Left forelimb (tissue), 1 donor: ENCODE data around the gene GDF2.
A peak's percentile ranks its signal among the peaks of the same experiment; 100 is the strongest.

Source experiments
- DNase-seq: peaks from one replicate; pipeline ENCODE4 v3.0.0-alpha.2; 2018; ENCODE audit warnings: low spot score

The GDF2 gene

DNA sequence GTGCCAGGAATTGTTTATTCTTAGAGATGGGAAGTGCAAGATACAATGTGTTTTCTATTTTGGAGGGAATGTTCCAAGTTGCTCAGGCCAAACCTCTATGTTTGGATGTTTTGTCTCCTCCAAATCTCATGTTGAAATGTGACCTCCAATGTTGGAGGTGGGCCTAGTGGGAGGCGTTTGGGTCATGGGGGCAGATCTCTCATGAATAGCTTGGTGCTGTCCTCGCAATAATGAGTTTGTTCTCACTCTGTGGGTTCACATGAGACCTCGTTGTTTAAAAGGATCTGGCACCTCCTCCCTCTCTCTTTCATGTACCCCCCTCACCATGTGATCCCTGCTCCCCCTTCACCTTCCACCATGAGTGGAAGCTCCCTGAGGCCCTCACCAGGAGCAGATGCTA is 30.6 kb upstream of the GDF2 start:
- DNase-seq: peak; percentile 23

DNA sequence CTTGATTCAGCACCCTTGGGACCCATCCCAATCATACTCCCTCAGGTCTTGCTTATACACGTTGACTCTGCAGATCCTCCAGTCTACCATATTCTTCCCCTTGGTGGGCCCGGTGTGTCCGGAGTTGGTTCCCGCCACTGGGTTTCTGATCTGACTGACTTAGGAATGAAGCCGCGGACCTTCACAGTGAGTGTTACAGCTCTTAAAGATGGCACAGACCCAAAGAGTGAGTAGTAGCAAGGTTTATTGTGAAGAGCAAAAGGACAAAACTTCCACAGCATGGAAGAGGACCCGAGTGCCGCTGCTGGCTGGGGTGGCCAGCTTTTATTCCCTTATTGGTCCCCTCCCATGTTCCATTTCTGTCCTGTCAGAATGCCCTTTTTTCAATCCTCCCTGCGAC is 28.2 kb upstream of the GDF2 start:
- DNase-seq: peak; percentile 36

DNA sequence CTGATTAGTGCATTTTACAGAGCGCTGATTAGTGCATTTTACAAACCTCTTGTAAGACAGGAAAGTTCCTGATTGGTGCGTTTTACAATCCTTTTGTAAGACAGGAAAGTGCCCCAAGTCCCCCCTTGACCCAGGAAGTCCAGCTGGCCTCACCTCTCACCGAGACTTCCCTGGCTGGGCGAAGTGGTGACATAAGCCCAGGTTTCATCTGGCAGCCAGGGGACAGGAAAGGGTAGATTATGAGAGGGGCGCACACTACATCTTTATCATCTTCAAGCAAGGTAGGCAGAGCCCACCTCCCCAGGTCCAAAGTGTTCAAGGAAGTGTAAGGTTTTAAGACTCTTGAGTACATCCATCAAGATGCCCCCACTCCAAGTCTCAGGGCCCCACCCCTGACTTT is 27.8 kb upstream of the GDF2 start:
- DNase-seq: peak; percentile 12

DNA sequence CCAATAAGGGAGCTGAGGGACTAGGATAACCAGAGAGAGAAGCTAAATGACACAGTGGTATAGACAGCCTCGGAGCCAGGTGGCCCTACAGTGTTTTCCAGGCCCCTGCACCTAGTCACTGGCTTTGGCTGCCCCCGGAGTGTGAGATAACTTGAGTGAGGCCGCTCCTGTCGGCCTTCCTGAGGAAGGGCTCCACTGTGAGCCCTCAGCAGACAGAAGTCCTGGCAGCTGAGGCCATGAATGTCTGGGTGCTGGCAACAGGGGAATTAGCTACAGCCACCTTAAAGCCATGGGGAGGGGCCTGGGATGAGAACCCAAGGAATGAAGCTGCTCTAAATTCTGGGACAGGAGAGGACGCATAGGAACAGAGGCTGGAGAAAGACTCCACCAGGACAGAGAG is 26.8 kb upstream of the GDF2 start:
- peak; percentile 26 for DNase-seq

DNA sequence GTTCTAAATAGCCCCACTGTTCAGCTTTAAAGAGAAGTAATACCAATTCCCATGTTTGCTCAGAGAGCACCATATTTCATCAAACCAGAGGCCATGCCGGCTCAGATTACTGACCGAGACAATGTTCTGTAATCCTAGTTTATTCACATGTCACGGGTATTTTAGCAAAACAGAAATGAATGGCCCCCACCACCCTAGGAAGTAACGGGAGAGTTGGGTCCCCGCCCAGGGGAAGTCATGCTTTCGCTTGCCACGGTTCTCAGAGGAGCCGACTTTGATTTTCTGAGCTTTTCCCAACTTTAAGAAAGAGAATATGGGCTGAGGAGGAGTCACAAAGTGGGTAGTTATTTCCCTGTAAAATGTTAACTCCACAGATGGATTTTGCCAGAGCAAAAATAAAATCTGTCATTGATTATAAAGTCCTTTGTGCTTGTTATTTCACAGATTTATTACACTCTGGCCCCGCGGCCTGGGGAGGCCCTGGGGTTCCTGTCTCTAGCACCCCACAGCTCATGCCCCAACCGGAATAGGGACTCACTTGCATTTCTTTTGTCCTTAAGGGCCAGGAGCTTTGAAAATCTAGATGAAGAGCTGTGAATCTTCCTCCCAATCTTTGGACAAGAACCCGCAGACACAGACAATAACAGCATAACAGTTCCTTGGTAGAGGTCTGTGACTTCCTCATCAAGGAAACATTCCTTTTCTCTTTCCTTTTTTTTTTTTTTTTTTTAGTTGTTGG is 25.9 kb upstream of the GDF2 start:
- DNase-seq: peak; percentile 49

DNA sequence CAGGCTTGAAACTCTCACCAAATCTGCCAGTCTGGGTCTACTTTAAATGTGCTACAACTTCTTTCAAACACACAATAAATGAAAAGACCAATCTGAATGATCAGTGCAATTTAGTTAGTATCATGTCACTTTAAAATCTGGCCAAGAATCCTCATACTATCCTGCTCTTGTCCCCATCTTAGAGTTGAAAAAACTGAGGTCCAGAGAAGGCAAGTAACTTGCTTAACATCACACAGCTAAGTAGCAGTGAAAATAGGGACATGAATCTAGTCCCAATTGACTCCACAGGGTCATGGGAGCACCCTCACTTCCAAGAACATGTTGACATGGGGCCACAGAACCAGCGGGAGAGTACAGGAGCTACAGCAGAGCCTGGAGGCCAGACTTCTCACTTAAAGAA is 25.3 kb upstream of the GDF2 start:
- DNase-seq: no peak

DNA sequence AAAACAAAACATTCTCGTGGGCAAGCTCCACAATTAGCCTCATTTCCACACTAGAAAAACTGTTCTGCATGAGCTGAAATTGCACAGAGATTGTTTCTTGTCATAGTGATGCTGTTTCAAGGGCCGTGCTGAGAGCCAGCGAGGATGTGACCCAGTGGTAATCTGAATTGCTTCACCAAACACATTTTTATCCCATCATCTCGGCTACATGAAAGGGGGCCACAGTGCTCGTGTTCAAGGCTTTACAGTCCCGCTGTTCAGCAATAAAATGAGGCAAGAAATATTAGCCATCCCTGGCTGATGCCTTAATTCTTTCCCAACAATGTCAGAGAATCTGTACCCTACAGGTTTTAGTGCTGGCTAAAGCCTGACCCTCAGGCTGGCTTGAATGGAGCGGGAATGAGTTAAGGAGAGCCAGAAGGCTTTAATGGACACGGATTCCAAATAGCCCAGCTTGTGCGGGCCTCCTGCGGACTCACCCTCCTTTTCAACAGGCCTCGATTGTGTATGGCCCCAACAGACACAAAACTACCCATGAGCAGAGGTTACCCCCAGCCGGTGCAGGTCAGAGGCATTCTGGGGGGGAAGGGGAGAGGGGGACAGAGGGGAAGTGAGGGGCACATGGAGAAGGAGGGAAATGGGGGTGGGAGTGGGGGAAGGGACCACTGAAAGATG is 24.3 kb upstream of the GDF2 start:
- no peak for DNase-seq

DNA sequence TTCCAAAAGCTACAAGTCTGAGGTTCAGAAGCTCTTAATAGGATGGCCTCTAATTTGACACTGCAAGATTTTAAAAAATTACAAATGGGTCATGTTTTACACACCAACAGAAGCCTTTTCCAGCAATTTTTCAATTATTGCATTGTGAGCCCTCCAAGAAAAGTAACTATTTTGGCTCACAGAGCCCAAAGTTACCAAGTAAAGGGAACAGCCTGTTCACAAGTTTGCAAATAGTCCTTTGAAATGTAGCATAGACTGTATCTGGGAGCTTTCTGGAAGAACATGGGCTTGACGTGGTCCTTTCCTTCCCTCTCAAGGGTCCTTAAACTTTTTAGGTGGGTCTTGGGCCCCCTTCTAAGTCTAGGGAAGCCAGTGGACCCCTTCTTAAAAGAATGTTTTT is 23.5 kb upstream of the GDF2 start:
- no peak for DNase-seq

DNA sequence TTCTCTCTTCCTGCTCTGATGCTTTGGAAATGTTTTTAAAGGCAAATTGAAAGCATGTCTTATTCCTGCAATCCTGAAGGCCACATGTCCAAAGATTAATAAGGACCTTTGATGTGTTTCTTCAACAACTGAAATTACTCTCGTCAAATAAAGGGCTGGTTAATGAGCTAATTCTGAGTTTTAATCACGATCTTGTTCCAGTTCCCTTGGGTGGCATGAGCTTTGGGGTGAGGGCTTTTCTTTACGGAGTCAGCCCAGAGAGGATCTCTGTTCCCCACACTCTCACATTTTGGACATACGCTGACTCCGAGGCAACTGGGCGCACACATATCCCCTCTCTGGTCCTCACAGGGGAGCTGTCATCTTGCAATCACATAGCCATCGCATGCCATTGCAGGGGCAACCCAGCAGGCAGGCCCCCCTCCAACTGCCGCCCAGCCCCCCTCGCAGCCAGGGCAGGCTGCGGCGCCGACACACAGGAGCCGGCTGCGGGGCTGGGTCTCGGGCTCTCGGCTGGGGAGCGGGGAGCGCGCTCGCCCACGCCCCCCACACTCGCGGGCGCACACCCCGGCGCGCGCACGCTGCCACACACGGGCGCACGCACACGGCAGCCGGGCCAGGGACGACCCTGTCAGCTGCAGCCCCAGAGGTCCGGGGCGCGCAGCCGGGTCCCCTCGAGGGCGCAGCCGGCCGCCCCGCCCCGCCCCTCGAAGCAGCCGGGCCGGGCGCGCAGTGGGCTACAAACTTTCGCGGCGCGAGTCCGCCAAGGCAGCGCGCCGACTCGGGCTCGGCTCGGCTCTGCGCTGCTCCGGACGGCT is 22.4 kb upstream of the GDF2 start, which contains the start of gene GDF10:
GDF10 (plus strand) TSS at position 587 of the 818 bp plus-strand sequence. CDS start 455 bp downstream, outside the sequence.
- no peak for DNase-seq

DNA sequence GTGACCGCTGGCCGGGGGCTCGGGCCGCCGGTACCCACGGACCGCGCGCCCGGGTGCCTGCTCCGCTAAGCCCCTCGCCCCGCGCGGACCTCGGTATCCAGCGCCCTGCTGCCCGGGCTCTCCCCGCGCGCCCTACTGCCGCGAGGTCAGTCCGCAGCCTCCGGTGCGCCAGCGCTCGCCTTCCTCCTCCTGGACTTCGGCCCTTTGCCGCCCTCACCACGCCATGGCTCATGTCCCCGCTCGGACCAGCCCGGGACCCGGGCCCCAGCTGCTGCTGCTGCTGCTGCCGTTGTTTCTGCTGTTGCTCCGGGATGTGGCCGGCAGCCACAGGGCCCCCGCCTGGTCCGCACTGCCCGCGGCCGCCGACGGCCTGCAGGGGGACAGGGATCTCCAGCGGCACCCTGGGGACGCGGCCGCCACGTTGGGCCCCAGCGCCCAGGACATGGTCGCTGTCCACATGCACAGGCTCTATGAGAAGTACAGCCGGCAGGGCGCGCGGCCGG is 21.8 kb upstream of the GDF2 start:
- no peak for DNase-seq

DNA sequence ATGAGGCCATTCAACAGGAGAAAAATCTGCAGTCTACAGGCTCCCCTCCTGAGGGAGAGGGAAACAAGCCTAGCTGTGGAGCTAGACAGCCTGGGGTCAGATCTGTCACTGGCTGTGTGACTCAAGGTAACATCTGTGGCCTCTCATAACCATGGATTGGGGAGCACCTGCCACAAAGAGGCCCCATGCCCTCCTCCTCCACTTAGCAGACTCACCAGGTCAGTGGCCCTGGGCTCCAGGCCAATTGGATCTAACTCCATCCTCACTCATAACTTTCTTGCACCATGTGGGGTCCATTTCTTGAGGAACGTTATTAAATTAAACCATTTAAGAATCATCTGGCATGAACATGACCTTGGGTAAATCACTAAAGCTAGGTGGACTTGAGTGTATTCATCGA is 20.4 kb upstream of the GDF2 start:
- no peak for DNase-seq

DNA sequence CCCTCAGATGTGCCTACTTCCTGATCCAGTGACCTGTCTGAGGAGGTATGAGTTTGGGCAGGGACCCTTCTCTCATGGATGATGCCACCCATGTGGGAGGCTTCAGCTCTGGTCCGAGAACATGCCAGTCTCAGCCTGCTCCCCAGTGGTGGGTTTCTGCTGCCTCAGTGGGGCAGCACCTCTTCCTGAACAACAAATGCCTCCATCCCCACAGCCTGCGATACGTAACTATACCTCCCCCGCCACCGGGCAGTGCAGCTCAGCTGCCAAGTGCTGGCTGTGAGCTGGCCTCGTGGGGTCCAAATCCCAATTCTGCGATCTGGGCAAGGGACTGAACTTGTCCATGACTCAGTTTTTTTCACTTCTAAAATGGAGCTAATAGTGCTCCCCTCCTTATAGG is 19.1 kb upstream of the GDF2 start:
- DNase-seq: no peak

DNA sequence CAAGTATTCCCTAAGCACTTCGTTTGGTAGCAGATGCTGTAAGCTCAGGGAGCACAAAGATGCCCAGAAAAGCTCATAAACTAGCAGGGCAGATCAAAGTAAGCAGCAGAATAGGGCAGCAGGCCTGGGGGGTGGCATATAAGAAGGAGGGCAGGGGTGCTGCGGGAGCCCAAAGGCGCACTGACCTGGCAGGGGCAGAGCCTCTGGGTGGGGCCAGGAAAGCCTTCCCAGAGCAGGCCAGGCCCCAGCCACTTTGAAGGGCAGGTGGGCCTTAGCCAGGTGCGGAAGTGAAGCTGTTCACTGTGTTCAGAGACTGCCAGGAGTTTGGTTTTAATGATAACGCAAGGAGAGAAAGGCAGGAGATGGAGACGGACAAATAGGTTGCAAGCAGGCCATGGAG is 18.4 kb upstream of the GDF2 start:
- DNase-seq: no peak

DNA sequence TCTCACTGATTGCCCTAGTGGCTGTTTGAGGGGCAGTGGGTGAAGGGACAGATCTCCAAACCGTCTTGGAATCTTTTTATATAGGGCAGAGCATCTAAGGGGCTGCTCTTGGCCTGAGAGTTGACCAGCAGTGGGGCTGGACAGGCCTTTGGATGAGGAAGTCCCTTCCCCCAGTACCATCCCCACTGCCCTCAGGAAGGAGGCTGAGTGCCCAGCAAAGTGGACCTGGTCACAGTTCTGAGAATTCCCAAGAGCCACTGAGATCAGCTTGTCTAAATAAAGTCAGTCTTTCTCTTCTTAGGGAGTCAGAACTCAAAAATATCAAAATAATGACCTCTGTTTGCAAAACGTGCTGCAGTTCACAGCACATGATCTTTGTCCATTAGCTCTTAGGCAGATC is 16.7 kb upstream of the GDF2 start:
- no peak for DNase-seq

DNA sequence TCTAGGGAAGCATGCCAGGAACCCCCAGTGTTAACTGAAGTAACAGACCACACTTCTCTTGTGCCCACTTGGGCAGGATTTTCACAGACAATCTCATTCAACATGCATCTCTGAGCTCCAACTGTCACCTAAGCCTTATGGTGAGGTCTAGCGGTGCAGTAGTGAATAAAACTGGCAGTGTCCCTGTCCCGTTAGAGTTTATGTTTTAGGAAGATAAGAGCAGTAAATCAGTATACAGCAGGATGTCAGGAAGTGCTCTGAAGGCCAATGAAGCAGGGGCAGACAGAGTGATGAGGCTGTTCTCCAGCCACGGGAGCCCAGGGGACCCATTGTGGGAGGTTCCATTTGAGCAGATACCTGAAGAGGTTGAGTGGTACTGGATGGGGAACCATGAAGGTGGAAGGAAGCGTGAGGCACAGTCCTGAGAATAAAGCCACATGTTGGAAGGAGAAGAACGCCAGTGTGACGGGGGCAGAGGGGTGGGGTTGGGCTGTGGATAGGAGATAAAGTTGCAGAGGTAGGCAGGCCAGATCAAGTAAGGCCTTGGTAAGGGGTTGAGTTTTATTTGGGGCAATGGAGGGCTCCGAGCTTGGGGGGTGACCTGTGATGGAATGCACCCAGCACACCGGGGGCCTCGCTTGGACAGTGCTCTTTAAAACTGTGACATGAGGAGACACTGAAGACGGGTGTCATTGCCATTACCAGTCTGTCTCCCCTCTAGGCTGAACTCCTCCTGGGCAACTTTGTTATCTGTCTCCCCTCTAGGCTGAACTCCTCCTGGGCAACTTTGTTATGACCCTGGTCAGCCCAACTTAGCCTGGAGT is 15.7 kb upstream of the GDF2 start:
- no peak for DNase-seq

DNA sequence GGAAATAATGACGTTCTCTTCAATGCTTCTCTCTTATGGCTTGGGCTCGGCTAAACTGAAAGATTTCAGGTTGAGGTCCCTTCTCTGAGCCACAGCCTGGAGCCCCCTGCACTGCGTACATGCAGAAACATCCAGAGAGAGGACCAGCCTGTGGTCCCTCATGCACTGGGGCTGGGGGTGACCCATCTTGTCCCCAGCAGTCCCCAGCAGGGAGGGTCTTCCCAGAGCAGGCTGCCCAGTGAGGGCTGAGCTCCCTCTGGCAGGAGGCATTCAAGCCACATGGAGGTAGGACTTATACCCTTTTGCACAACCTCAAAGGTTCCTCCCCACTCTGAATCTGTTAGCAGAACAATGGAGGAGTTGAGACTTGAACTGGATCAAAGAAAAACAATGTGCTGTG is 14.9 kb upstream of the GDF2 start:
- DNase-seq: no peak

DNA sequence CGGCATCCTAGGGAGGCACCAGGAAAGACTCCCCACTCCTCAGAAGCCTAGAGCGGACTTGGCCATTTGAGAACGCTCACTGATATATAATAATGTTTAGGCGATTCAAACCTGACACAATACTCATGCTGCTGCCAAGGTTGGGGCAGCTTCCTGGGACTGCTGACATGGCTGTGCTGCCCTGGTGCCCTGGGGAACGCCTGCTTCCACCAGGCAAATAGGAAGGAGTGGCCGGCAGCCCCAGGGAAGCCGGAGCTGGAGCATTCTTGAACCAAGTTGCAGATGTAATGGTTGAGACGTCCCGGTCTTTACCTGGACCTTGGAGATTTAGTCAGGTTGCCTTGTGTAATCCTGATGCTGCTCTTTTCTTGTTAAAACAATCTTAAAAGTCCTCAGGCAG is 13.5 kb upstream of the GDF2 start:
- no peak for DNase-seq

DNA sequence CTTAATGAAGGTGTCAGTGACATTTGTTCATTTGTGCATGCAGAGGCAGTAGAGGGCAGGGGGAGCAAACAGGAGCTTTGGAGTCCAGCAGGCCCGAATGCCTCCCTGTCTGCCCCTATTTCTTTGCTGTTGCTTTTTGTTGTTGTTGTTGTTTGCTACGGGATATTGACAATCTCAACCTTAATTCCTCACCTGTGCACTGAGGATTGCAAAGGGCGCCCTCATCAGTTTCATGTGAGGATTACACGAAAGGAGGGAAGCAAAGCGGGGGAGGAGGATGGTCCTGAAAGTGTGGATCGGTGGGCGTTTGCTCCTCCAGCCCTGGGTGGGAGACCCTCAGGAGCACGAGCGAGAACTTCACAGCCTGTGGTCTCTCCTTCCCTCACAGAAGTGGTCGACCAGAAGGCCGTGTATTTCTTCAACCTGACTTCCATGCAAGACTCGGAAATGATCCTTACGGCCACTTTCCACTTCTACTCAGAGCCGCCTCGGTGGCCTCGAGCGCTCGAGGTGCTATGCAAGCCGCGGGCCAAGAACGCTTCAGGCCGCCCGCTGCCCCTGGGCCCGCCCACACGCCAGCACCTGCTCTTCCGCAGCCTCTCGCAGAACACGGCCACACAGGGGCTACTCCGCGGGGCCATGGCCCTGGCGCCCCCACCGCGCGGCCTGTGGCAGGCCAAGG is 12.7 kb upstream of the GDF2 start:
- DNase-seq: no peak

DNA sequence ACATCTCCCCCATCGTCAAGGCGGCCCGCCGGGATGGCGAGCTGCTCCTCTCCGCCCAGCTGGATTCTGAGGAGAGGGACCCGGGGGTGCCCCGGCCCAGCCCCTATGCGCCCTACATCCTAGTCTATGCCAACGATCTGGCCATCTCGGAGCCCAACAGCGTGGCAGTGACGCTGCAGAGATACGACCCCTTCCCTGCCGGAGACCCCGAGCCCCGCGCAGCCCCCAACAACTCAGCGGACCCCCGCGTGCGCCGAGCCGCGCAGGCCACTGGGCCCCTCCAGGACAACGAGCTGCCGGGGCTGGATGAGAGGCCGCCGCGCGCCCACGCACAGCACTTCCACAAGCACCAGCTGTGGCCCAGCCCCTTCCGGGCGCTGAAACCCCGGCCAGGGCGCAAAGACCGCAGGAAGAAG is 12.2 kb upstream of the GDF2 start:
- DNase-seq: no peak

DNA sequence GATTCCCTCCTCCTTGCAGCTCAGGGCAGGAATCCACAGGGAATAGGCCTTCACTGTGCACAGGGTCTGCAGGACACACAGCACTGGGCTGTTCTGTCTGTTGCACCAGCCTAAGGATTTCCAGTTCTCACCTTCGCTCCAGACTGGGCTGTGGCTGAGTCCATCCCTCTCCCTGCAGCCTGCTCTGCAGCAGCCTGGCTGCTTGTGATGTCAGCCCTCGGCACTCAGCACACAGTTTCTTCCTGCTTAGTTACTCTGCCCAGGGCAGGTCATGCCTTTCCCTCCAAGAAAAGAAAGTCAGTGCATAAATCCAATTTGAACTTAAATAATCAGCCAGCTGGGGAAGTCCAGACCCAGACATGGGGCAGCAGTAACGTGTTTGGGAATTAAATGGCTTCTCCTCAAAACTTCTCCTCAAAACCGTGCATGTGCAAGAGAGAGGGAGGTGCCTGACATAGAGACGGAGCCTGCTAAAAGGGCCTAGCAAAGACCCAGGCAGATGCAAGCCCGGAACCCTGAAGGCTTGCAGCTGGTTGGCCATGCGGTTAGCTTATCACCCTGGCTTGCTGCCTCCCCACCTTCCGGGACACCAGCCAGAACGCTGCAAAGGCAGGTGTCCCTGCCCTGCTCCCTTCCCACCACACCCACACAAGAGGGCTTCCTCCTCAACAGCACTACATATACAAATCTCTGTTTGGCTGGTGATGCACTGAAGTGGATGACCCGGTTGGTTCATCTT is 10.9 kb upstream of the GDF2 start:
- no peak for DNase-seq
